Neural crest cell (in vitro differentiated cells): ENCODE measurements around the gene FOXM1. TPM values are rescaled to one million over a fixed set of nuclear protein-coding genes. Genes with fewer than 3 reads are reported as not detected.

ENCODE experiments used
- DNase-seq: peaks from one replicate; pipeline ENCODE4 v3.0.0; 2021; ENCODE audit warnings: low read depth, mixed read lengths, low spot score
- H3K27ac Mint-ChIP-seq: one replicate; pipeline ENCODE4 v1.8.0; 2021; ENCODE audit warnings: mild to moderate bottlenecking, mixed read lengths; ENCODE audit not compliant: unreplicated experiment
- H3K27me3 Mint-ChIP-seq: 2 replicates; pipeline ENCODE4 v1.8.0; 2021; ENCODE audit warnings: low read depth, mild to moderate bottlenecking, mixed read lengths
- H3K36me3 Mint-ChIP-seq: 2 replicates; pipeline ENCODE4 v1.8.0; 2021; ENCODE audit warnings: low read depth, mild to moderate bottlenecking, mixed read lengths
- H3K4me1 Mint-ChIP-seq: 2 replicates; pipeline ENCODE4 v1.8.0; 2021; ENCODE audit warnings: mixed read lengths
- H3K4me3 Mint-ChIP-seq: one replicate; pipeline ENCODE4 v1.8.0; 2021; ENCODE audit warnings: mild to moderate bottlenecking, mixed read lengths
- H3K9me3 Mint-ChIP-seq: 2 replicates; pipeline ENCODE4 v1.8.0; 2021; ENCODE audit warnings: mixed read lengths
- long read RNA-seq: library from polyadenylated mRNA; unstranded; transcript quantifications from one replicate; pipeline ENCODE4 v2.0.0, GENCODE V29; 2020
- total RNA-seq: library from RNA; stranded (reverse); gene quantifications from 2 replicates; pipeline ENCODE4 v1.2.1, GENCODE V29; 2021
- TF ChIP-seq, protein P1 (sequence below): fragments of 200-600 bp; sonication (generic); conservative IDR thresholded peaks from 2 replicates; pipeline ENCODE4 v1.5.0; 2021; ENCODE audit warnings: antibody characterized with exemption, mild to moderate bottlenecking

The FOXM1 gene, protein sequence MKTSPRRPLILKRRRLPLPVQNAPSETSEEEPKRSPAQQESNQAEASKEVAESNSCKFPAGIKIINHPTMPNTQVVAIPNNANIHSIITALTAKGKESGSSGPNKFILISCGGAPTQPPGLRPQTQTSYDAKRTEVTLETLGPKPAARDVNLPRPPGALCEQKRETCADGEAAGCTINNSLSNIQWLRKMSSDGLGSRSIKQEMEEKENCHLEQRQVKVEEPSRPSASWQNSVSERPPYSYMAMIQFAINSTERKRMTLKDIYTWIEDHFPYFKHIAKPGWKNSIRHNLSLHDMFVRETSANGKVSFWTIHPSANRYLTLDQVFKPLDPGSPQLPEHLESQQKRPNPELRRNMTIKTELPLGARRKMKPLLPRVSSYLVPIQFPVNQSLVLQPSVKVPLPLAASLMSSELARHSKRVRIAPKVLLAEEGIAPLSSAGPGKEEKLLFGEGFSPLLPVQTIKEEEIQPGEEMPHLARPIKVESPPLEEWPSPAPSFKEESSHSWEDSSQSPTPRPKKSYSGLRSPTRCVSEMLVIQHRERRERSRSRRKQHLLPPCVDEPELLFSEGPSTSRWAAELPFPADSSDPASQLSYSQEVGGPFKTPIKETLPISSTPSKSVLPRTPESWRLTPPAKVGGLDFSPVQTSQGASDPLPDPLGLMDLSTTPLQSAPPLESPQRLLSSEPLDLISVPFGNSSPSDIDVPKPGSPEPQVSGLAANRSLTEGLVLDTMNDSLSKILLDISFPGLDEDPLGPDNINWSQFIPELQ
- 147 and 149 TPM in 2 replicates for total RNA-seq
- long read RNA-seq, partial matches to known transcripts = 2 of 46 reads
- long read RNA-seq, other reads (novel, unspliced or antisense) = 43 of 46 reads

DNA sequence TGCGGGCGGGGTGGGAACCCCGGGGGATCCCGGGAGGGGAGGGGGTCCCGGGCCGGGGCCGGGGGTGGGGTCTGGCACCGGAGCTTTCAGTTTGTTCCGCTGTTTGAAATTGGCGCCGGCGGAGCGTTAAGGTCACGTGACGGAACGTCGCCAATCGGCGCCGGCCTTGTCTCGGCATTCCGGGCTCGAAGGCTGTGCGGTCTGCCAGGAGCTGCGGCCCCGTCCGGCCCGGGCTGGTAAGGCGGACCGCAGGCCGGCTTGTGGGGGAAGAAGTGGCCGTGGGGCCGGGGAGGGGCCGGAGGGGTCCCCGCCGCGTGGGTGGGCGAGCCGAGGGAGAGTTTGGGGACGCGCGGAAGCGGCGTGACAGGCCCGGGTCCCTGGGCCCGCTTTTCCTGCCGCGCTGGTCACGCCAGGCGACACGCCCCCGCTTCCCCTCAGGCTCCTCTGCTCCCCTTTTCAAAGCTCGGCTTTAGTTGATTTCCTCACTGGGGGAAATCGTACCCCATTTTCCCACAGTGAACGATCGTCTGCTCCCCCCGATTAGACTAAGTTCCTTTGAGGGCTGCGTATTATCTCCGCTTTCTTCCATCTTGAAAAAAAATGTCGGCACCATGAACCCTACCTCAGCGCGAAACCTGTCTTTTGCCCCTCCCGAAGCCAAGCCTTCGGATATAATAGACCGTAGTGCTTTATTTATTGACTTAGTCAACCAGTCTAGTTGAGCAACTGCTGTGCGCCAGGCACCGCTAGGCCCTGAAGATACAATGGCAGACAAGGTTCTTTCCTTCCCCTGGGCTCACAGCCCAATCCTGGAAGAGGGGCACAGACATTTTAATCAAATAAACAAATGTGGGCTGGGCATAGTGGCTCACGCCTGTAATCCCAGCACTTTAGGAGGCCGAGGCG is at the start of gene FOXM1, which contains the start of gene RHNO1:
FOXM1 (minus strand) TSS at position 128 of the 906 bp plus-strand sequence. CDS start 2,696 bp downstream, outside the sequence.
RHNO1 (plus strand) TSS at position 177 of the 906 bp plus-strand sequence. CDS start 8,144 bp downstream, outside the sequence.
- Mint-ChIP-seq H3K36me3 (peaks cover 3% of the 10 kb centered on the region), H3K27ac (peak within 1 kb of the TSS; percentile 98), H3K9me3 (no peaks in the 10 kb centered on the region), H3K27me3 (no peaks in the 10 kb centered on the region), H3K4me1 (peaks cover 45% of the 10 kb centered on the region), H3K4me3 (peak within 1 kb of the TSS; percentile 98)
- peak; percentile 88 for DNase-seq
- TF ChIP-seq, protein P1, sequence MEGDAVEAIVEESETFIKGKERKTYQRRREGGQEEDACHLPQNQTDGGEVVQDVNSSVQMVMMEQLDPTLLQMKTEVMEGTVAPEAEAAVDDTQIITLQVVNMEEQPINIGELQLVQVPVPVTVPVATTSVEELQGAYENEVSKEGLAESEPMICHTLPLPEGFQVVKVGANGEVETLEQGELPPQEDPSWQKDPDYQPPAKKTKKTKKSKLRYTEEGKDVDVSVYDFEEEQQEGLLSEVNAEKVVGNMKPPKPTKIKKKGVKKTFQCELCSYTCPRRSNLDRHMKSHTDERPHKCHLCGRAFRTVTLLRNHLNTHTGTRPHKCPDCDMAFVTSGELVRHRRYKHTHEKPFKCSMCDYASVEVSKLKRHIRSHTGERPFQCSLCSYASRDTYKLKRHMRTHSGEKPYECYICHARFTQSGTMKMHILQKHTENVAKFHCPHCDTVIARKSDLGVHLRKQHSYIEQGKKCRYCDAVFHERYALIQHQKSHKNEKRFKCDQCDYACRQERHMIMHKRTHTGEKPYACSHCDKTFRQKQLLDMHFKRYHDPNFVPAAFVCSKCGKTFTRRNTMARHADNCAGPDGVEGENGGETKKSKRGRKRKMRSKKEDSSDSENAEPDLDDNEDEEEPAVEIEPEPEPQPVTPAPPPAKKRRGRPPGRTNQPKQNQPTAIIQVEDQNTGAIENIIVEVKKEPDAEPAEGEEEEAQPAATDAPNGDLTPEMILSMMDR = no peak

DNA sequence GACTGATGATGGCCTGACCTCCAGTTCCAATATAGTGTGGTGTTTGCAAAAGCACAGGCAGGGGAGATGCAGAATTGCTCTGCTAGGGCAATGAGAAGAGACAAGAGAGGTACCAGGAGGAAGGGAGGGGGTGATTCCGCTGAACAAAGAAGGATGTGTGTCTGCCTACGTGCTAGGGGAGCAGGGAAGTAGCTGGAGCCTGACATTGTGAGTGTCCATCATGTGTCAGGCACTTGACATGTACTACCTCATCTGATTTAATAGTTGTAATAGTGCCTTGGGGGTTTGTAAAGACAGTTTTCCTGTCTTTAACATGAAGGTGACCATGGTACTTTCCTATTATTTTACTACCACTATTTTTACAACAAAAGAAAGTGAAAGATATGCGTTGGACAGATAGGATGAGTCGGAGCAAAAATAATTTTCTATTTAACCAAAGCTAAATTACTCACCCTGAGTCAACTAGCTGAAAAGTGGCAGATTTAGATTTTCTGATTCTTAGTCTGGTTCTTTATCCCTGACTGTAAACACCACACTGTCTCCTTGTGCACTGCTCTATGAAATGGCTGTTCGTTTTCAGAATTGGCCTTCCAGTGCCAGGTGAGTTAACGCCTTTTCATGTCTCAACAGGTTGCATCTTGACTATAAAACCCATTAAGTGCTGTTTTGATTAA is 48.5 kb upstream of the FOXM1 start:
- H3K27ac Mint-ChIP-seq = no peak overlapping the region
- H3K9me3 Mint-ChIP-seq = no peaks in the 10 kb centered on the region
- no peaks in the 10 kb centered on the region for H3K27me3 Mint-ChIP-seq
- peaks cover 5% of the 10 kb centered on the region for H3K4me1 Mint-ChIP-seq
- peaks cover 16% of the 10 kb centered on the region for H3K36me3 Mint-ChIP-seq
- TF ChIP-seq, protein P1 = no peak
- no peak overlapping the region for H3K4me3 Mint-ChIP-seq
- DNase-seq = no peak

DNA sequence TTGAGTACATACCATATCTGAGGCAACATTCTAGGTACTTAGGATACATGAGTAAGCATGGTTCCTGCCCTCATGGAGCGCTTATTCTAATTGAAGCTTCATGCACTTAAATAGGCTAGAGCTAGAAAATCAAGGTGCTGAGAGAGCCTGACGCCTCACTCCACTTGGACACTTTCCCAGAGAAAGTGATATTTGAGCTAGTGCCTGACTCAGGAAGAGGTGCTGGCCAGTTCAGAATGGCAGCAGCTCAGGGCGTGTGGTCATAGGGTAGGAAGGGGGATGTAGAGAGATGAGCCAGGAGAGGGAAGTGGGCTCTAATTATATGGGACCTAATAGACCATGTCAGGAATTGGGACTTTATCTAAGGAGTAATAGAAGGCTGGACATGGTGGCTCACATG is 47.0 kb upstream of the FOXM1 start:
- H3K27me3 Mint-ChIP-seq = no peaks in the 10 kb centered on the region
- peak overlapping the region; percentile 19 for H3K27ac Mint-ChIP-seq
- no peaks in the 10 kb centered on the region for H3K9me3 Mint-ChIP-seq
- H3K4me3 Mint-ChIP-seq = no peak overlapping the region
- TF ChIP-seq, protein P1 = no peak
- H3K4me1 Mint-ChIP-seq = peaks cover 5% of the 10 kb centered on the region
- H3K36me3 Mint-ChIP-seq = peaks cover 15% of the 10 kb centered on the region
- DNase-seq = no peak

DNA sequence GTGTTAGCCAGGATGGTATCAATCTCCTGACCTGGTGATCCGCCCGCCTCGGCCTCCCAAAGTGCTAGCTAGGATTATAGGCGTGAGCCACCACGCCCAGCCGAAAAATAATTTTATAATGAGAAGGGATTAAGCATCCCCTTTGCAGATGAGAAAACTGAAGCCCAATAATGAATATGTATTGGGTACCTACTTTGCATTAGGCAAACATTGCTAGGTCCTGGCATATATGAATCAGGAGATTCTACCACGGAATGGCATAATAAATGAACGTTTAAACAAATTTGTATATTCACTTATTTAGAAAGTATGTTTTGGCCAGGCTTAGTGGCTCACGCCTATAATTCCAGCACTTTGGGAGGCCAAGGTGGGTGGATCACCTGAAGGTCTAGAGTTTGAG is 46.1 kb upstream of the FOXM1 start:
- Mint-ChIP-seq H3K9me3 (no peaks in the 10 kb centered on the region), H3K4me1 (peaks cover 5% of the 10 kb centered on the region), H3K27me3 (no peaks in the 10 kb centered on the region), H3K36me3 (peaks cover 16% of the 10 kb centered on the region), H3K27ac (no peak overlapping the region), H3K4me3 (no peak overlapping the region)
- DNase-seq = no peak
- TF ChIP-seq, protein P1 = no peak
